GM23338 (cell line): ENCODE data around the gene TTC38. TPM values are rescaled to one million over a fixed set of nuclear protein-coding genes. Genes with fewer than 3 reads are reported as not detected.

Experiments
- ATAC-seq: fragments of 200-7000 bp; cut with Tn5 transposase; 3 replicates; pipeline ENCODE4 v1.9.1; 2020
- DNase-seq: peaks from one replicate; pipeline ENCODE4 v3.0.0-alpha.2; 2015; ENCODE audit warnings: low spot score
- H2AFZ ChIP-seq: fragments of 200-600 bp; sonication (generic); 2 replicates; pipeline ENCODE4 v1.8.0; 2016; ENCODE audit warnings: antibody characterized with exemption, mild to moderate bottlenecking, moderate library complexity
- H3F3A ChIP-seq: fragments of 200-600 bp; sonication (generic); replicated peaks from 2 replicates; pipeline ENCODE4 v1.8.0; 2017; ENCODE audit warnings: antibody characterized with exemption, mixed run types, low read depth
- H3K27ac ChIP-seq: fragments of 200-600 bp; sonication (generic); 2 replicates; pipeline ENCODE4 v1.6.1; 2016; ENCODE audit warnings: low read depth
- H3K27me3 ChIP-seq: fragments of 200-600 bp; sonication (generic); 2 replicates; pipeline ENCODE4 v1.8.0; 2016; ENCODE audit warnings: mild to moderate bottlenecking, mixed run types, moderate library complexity; ENCODE audit not compliant: insufficient read depth
- H3K36me3 ChIP-seq: fragments of 200-600 bp; sonication (generic); 2 replicates; pipeline ENCODE4 v1.8.0; 2016; ENCODE audit warnings: mild to moderate bottlenecking; ENCODE audit not compliant: insufficient read depth
- H3K4me1 ChIP-seq: fragments of 200-600 bp; sonication (generic); 2 replicates; pipeline ENCODE4 v1.8.0; 2016; ENCODE audit warnings: mild to moderate bottlenecking, moderate library complexity; ENCODE audit not compliant: insufficient read depth
- H3K4me2 ChIP-seq: fragments of 200-600 bp; sonication (generic); 2 replicates; pipeline ENCODE4 v1.7.1; 2017; ENCODE audit warnings: mixed run types
- H3K4me3 ChIP-seq: fragments of 200-600 bp; sonication (generic); 2 replicates; pipeline ENCODE4 v1.6.1; 2016; ENCODE audit warnings: mixed run types
- H3K79me2 ChIP-seq: fragments of 200-600 bp; sonication (generic); replicated peaks from 2 replicates; pipeline ENCODE4 v1.8.0; 2017; ENCODE audit warnings: mild to moderate bottlenecking; ENCODE audit not compliant: insufficient read depth
- H3K9me2 ChIP-seq: fragments of 200-600 bp; sonication (generic); 2 replicates; pipeline ENCODE4 v1.8.0; 2017; ENCODE audit not compliant: insufficient read depth
- H4K20me1 ChIP-seq: fragments of 200-600 bp; sonication (generic); replicated peaks from 2 replicates; pipeline ENCODE4 v1.8.0; 2017; ENCODE audit warnings: mild to moderate bottlenecking; ENCODE audit not compliant: insufficient read depth
- H3K27ac Mint-ChIP-seq: 2 replicates; pipeline ENCODE4 v1.8.0; 2020; ENCODE audit warnings: inconsistent platforms, mild to moderate bottlenecking, moderate library complexity, mixed read lengths
- H3K27me3 Mint-ChIP-seq: 3 replicates; pipeline ENCODE4 v1.8.0; 2022; ENCODE audit warnings: low read depth, mild to moderate bottlenecking, moderate library complexity, mixed read lengths, inconsistent platforms; ENCODE audit not compliant: insufficient read depth, poor library complexity
- H3K36me3 Mint-ChIP-seq: 3 replicates; pipeline ENCODE4 v1.8.0; 2021; ENCODE audit warnings: low read depth, mild to moderate bottlenecking, inconsistent platforms, moderate library complexity, mixed read lengths
- H3K4me1 Mint-ChIP-seq: 3 replicates; pipeline ENCODE4 v1.8.0; 2020; ENCODE audit warnings: mild to moderate bottlenecking, inconsistent platforms, mixed read lengths
- H3K4me3 Mint-ChIP-seq: 3 replicates; pipeline ENCODE4 v1.8.0; 2021; ENCODE audit warnings: moderate library complexity, mild to moderate bottlenecking, inconsistent platforms, mixed read lengths
- H3K9me3 Mint-ChIP-seq: 3 replicates; pipeline ENCODE4 v1.8.0; 2020; ENCODE audit warnings: moderate library complexity, mild to moderate bottlenecking, inconsistent platforms, mixed read lengths
- CTCF ChIP-seq, 2 experiments: fragments of 200-600 bp in 1 of 2; sonication (generic) in 1 of 2; conservative IDR thresholded peaks; 2 replicates each; pipeline versions ENCODE4 v1.5.1 to v1.6.1; 2016 to 2017; ENCODE audit warnings: antibody characterized with exemption in 2 of 2, low read depth in 2 of 2, mild to moderate bottlenecking in 2 of 2, moderate library complexity in 1 of 2
- JUNB ChIP-seq: IDR thresholded peaks from one replicate; pipeline ENCODE4 v1.6.1; 2016; ENCODE audit warnings: antibody characterized with exemption; ENCODE audit not compliant: unreplicated experiment
- NANOG ChIP-seq: IDR thresholded peaks from 2 replicates; pipeline ENCODE4 v1.6.1; 2016; ENCODE audit warnings: antibody characterized with exemption, borderline replicate concordance
- REST ChIP-seq: IDR thresholded peaks from one replicate; pipeline ENCODE4 v1.6.1; 2018; ENCODE audit warnings: antibody characterized with exemption; ENCODE audit not compliant: unreplicated experiment
- STAT1 ChIP-seq: IDR thresholded peaks from one replicate; pipeline ENCODE4 v1.6.1; 2016; ENCODE audit warnings: antibody characterized with exemption; ENCODE audit not compliant: unreplicated experiment
- ZNF331 ChIP-seq: fragments of 250-450 bp; sonication (Bioruptor Pico); IDR thresholded peaks from 2 replicates; pipeline ENCODE4 v1.5.0; 2020; ENCODE audit warnings: low read depth, mild to moderate bottlenecking, moderate library complexity
- polyA plus RNA-seq: library from polyadenylated mRNA; unstranded; fragments of >200 nt; fragmentation: Nextera tagmentation; extraction: Ambion mirVana; gene quantifications from 2 replicates; pipeline ENCODE4 v1.2.1, GENCODE V29; 2016
- total RNA-seq: library from RNA; depleted of rRNA; stranded (reverse); fragments of >200 nt; shearing (Covaris generic); gene quantifications from 2 replicates; pipeline ENCODE4 v1.2.3, GENCODE V29; 2014
- TF ChIP-seq, protein P1 (sequence below): IDR thresholded peaks from 2 replicates; pipeline ENCODE4 v1.6.1; 2016; ENCODE audit warnings: antibody characterized with exemption

The TTC38 gene
- total and polyA plus RNA-seq, 2 experiments from 2014 or later = 11.8 to 46.6 TPM

GRCh38 chr22:46272196-46272595 is 4.4 kb downstream of the TTC38 start (continued):
- no peak for TF ChIP-seq CTCF (conservative IDR thresholded peaks at IDR 0.05; ENCODE audit: low read depth in 2 of 2)
- TF ChIP-seq JUNB = no peak
- no peak for TF ChIP-seq ZNF331
- TF ChIP-seq, protein P1, sequence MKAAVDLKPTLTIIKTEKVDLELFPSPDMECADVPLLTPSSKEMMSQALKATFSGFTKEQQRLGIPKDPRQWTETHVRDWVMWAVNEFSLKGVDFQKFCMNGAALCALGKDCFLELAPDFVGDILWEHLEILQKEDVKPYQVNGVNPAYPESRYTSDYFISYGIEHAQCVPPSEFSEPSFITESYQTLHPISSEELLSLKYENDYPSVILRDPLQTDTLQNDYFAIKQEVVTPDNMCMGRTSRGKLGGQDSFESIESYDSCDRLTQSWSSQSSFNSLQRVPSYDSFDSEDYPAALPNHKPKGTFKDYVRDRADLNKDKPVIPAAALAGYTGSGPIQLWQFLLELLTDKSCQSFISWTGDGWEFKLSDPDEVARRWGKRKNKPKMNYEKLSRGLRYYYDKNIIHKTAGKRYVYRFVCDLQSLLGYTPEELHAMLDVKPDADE = no peak
- TF ChIP-seq NANOG = no peak
- TF ChIP-seq REST = no peak

DNA sequence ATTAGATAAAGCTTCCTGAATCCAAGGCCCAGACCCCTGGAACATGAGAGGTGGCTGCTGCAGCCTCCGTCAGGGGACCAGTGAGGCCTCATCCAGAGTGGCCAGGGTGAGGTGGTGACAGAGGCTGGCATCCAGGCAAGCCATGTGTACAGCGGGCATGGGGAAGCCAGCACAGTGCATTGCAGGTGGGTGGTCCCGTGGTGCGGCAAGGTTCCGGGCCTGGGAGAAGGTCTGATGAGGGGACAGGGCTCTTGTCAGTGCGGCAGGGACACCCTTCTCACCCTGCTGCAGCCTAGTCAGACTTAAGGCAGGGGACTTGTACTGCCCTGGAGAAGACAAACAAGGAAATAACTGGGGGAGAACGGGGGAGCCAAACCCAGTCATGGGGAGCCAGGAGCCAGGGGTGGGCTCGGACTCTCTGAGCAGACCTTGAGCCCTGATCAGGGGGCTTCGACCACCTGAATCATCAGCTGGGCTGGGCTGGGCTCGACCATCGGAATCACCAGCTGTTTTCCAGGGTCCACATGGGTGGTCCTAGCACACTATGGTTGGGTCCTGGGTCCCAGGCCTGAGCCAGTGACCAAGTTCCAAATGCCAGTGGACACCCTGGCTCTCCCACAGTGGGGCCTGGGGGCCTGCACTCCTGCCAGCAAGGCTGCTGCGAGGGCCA is 5.1 kb downstream of the TTC38 start:
- no peak for DNase-seq
- Histone ChIP-seq H4K20me1 (no peaks in the 10 kb centered on the region; the same call in none of the 2 replicates), H3F3A (no peaks in the 10 kb centered on the region), H3K79me2 (no peaks in the 10 kb centered on the region), H3K27me3 (no peaks in the 10 kb centered on the region), H3K36me3 (peaks cover 16% of the 10 kb centered on the region; the same call in 1 of the 2 replicates), H2AFZ (no peak overlapping the region), H3K4me2 (no peak overlapping the region), H3K9me2 (no peaks in the 10 kb centered on the region), H3K27ac (no peak overlapping the region), H3K4me1 (no peaks in the 10 kb centered on the region), H3K4me3 (no peak overlapping the region)
- Mint-ChIP-seq H3K27ac (no peak overlapping the region), H3K27me3 (peaks cover 7% of the 10 kb centered on the region), H3K36me3 (peaks cover 34% of the 10 kb centered on the region), H3K4me3 (no peak overlapping the region), H3K9me3 (no peaks in the 10 kb centered on the region), H3K4me1 (peaks cover 4% of the 10 kb centered on the region; the same call in 1 of the 3 replicates)
- TF ChIP-seq STAT1 (no peak), NANOG (no peak)
- TF ChIP-seq, protein P1 = no peak
- no peak for ATAC-seq
